SK-N-MC (cell line): ENCODE results near the gene FAM168A.

Experiments
- DNase-seq: peaks from one replicate; pipeline ENCODE4 v3.0.0-alpha.2; 2011; ENCODE audit warnings: low read depth, low spot score
- H3K27ac ChIP-seq: fragments of 200-600 bp; sonication (generic); 2 replicates; pipeline ENCODE4 v1.5.1; 2016; ENCODE audit warnings: mixed run types
- H3K36me3 ChIP-seq: fragments of 200-600 bp; sonication (generic); 2 replicates; pipeline ENCODE4 v1.6.1; 2017; ENCODE audit warnings: antibody characterized with exemption, low read length, mixed read lengths; ENCODE audit not compliant: insufficient read depth
- H3K4me3 ChIP-seq: fragments of 200-600 bp; sonication (generic); 2 replicates; pipeline ENCODE4 v1.5.1; 2016
- H3K9ac ChIP-seq: fragments of 200-600 bp; sonication (generic); 2 replicates; pipeline ENCODE4 v1.8.0; 2017; ENCODE audit warnings: mixed run types, mixed read lengths; ENCODE audit not compliant: insufficient read length
- H3K9me3 ChIP-seq: fragments of 200-600 bp; sonication (generic); 2 replicates; pipeline ENCODE4 v1.6.1; 2017; ENCODE audit warnings: low read depth, mild to moderate bottlenecking, antibody characterized with exemption, low read length, moderate library complexity, mixed read lengths
- EZH2 ChIP-seq: fragments of 200-600 bp; sonication (generic); IDR thresholded peaks from one replicate; pipeline ENCODE4 v1.6.1; 2017; ENCODE audit warnings: antibody characterized with exemption
- FOXP2 ChIP-seq: optimal IDR thresholded peaks from 2 replicates; pipeline ENCODE3; 2011; ENCODE audit warnings: mild to moderate bottlenecking, moderate library complexity; ENCODE audit not compliant: insufficient read depth; ENCODE audit errors: extremely low read length, control extremely low read depth
- POLR2AphosphoS5 ChIP-seq: IDR thresholded peaks from 2 replicates; pipeline ENCODE4 v1.6.1; 2012; ENCODE audit warnings: mild to moderate bottlenecking, low read depth, low read length, borderline replicate concordance

The FAM168A gene

GRCh38 chr11:73379189-73379880 is 218.6 kb downstream of the FAM168A start:
- Histone ChIP-seq H3K27ac (no peak overlapping the region), H3K9ac (no peak overlapping the region), H3K36me3 (no peaks in the 10 kb centered on the region), H3K9me3 (no peaks in the 10 kb centered on the region), H3K4me3 (no peak overlapping the region)
- TF ChIP-seq FOXP2 (no peak), EZH2 (no peak), POLR2AphosphoS5 (no peak)
- DNase-seq = no peak

DNA sequence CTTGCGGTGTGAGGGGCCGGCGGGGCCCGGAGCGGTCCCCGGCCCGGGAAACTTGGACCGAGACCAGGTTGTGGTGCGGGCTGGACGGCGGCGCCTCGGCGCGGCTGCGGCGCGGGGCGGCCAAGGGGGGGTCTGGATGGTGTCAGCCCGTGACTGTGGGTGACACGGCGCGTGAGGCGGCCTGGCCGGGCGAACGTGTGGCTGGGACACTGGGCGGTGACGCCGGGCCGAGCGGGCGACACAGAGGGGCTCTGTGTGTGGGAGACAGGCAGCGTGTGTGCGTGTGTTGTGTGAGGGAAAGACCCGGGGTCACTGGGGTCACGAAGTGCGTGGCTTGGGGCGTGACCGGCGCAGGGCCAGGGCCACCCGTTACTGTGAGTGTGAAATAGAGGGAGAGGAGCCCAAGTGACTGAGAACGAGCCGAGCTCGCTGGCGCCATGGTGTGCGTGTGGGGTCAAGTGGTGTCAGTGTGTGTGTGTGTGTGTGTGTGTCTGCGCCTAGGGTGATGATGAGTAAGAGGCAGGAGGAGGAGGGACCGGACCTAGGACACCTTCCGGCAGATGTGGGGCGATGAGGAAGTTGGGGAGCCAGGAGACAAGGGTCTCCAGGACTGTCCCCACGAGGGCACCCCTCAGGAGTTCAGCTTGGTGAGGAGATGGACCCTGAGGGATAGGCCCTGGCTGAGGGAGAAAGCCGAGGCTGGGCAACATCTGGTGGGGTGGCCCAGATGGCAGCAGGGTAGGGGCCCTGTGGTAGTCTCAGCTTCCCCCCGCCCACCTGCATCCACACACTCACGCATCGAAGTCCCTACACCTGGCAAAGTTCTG is 220.9 kb downstream of the FAM168A start:
- Histone ChIP-seq H3K4me3 (peak overlapping the region; percentile 94), H3K9ac (peak overlapping the region; percentile 86), H3K36me3 (no peaks in the 10 kb centered on the region), H3K27ac (no peak overlapping the region), H3K9me3 (no peaks in the 10 kb centered on the region)
- TF ChIP-seq POLR2AphosphoS5 = no peak
- no peak for TF ChIP-seq FOXP2
- no peak for TF ChIP-seq EZH2
- no peak for DNase-seq

DNA sequence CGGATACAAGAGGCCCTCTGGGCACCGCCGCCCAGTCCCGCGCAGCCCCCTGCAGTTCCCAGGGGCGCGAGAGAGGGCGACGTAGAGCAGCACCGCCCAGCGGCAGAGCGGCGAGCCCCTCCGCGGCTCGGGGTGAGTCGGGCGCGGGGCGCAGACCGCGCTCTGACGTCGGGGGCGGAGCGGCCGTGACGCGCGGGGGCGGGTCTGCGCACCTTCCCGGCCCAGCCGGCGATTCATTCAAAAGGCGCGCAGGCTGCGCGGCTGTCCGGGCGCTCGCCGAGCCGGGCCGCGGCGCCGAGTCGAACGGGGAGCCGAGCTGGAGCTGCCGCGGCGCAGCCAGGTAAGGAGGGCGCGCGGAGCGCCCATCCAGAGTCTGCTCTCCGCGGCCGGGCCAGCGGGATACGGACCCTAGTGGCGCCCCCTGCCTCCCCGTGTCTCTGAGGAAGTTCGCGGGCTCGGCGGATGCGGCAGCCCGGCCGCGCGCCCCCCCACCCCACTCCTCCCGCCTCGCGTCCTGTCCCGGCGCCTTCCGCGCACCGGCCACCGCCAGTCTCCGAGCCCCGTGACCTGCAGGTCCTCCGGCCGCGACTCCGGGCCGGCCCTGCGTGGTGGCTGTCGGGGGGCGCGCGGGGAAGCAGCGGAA is 221.6 kb downstream of the FAM168A start, which contains the start of gene RELT:
Gene RELT (plus strand): TSS at position 240 of the 643 bp plus-strand sequence. CDS start 12,738 bp downstream, outside the sequence.
- peak within 1 kb of the TSS; percentile 94 for H3K4me3 ChIP-seq
- no peak within 1 kb of the TSS for H3K27ac ChIP-seq
- DNase-seq = no peak
- no peaks in the 10 kb centered on the region for H3K36me3 ChIP-seq
- TF ChIP-seq POLR2AphosphoS5 (peak; percentile 71; the same call in 1 of the 2 replicates), FOXP2 (peak; percentile 14), EZH2 (no peak)
- no peaks in the 10 kb centered on the region for H3K9me3 ChIP-seq
- H3K9ac ChIP-seq = peak within 1 kb of the TSS; percentile 86

- H3K27ac ChIP-seq = no peak overlapping the region
- H3K4me3 ChIP-seq = peak overlapping the region; percentile 94
- peak overlapping the region; percentile 46 for H3K9ac ChIP-seq
- TF ChIP-seq POLR2AphosphoS5 (no peak), EZH2 (no peak), FOXP2 (no peak)
- no peaks in the 10 kb centered on the region for H3K36me3 ChIP-seq
- DNase-seq = no peak
- H3K9me3 ChIP-seq = no peaks in the 10 kb centered on the region
Observed at GRCh38 chr11:73375830-73376159, 222.1 kb downstream of the FAM168A start.

DNA sequence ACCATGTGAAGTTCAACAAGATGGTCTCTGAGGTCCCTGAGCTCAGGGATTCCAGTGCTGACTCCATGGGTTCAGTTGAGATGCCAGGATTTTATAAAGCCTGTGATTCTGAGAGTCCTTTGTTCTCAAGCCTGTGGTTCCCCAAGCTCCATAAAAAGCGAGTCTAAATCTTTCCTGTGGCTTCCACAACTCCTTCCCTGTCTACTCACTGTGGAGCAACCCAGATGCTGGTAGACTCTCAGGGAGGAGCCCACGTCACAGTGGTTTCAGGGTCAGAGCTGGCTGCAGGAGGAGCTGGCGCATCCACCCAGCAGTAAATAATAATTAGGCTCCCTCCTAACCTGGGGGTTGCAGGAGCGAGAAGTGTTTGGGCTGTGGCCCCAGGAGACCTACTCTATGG is 223.8 kb downstream of the FAM168A start:
- Histone ChIP-seq H3K36me3 (no peaks in the 10 kb centered on the region), H3K4me3 (no peak overlapping the region), H3K9ac (no peak overlapping the region), H3K9me3 (no peaks in the 10 kb centered on the region), H3K27ac (no peak overlapping the region)
- no peak for DNase-seq
- TF ChIP-seq POLR2AphosphoS5 (no peak), FOXP2 (no peak), EZH2 (no peak)

DNA sequence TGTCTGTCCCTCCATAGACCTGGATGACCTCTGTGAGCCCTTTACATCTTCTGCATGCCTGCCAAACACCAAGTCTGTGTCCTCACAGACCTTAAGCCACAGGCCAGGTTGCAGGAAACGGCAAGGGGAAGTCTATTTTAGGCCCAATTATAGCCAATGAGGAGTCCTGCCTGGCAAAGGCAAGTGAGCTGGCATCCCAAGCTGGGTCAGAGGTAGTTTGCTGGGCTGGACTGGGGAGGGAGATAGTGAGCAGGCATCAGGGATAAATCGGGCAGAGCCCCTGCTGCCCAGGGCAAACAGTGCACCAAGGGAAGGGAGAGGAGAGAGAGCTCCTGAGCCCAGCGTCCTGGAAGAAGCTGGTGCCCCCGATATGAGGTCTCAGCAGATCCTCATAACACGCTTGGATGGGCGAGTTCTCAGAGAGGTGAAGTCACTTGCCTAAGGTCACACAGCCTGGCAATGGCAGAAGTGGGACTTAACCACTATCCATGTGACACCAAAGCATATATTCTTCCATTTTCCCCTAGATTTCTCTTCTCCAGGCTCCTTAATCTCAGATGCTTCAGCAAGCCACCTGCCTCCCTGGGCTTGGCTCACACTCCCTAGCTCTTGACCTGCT is 225.4 kb downstream of the FAM168A start:
- H3K27ac ChIP-seq = no peak overlapping the region
- H3K9me3 ChIP-seq = no peaks in the 10 kb centered on the region
- no peak for DNase-seq
- H3K9ac ChIP-seq = no peak overlapping the region
- no peaks in the 10 kb centered on the region for H3K36me3 ChIP-seq
- H3K4me3 ChIP-seq = no peak overlapping the region
- TF ChIP-seq FOXP2 (no peak), POLR2AphosphoS5 (no peak), EZH2 (no peak)

GRCh38 chr11:73367482-73368024 is 230.4 kb downstream of the FAM168A start:
- H3K9ac ChIP-seq = no peak overlapping the region
- DNase-seq = no peak
- no peaks in the 10 kb centered on the region for H3K36me3 ChIP-seq
- TF ChIP-seq FOXP2 (no peak), POLR2AphosphoS5 (no peak), EZH2 (no peak)
- no peak overlapping the region for H3K27ac ChIP-seq
- no peaks in the 10 kb centered on the region for H3K9me3 ChIP-seq
- H3K4me3 ChIP-seq = no peak overlapping the region

- no peak for TF ChIP-seq POLR2AphosphoS5
- no peak overlapping the region for H3K9ac ChIP-seq
- no peaks in the 10 kb centered on the region for H3K36me3 ChIP-seq
- DNase-seq = no peak
- H3K4me3 ChIP-seq = no peak overlapping the region
- no peaks in the 10 kb centered on the region for H3K9me3 ChIP-seq
- H3K27ac ChIP-seq = no peak overlapping the region
Observed at GRCh38 chr11:73366953-73367352, 231.0 kb downstream of the FAM168A start.
